GM19099 (cell line): ENCODE measurements around the gene MRPS31.

Experiments
- POLR2A ChIP-seq: IDR thresholded peaks from 3 replicates; pipeline ENCODE4 v1.6.1; 2011; ENCODE audit warnings: low read depth; ENCODE audit not compliant: insufficient read length; ENCODE audit errors: extremely low read depth

MRPS31 gene

GRCh38 chr13:40728595-40728994 lies 42.4 kb downstream of the MRPS31 start:
- no peak for TF ChIP-seq POLR2A

DNA sequence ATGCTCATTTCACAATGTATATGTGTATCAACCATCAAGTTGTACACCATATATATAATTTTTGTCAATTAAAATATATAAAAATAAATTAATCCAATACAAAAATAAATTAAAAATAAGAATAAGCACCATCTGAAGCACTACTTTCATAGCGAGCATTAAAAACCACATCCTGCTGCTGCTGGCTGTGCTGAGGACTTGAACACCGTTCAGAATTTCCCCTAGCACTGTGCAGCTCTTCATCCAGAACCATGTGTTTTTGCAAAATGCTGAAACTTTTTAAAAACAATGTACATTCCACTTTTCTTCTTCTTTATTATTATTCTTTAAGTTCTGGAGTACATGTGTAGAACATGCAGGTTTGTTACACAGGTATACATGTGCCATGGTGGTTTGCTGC lies 64.6 kb downstream of the MRPS31 start:
- TF ChIP-seq POLR2A = no peak

- TF ChIP-seq POLR2A = no peak
Observed at GRCh38 chr13:40697711-40698110, 73.3 kb downstream of the MRPS31 start.

DNA sequence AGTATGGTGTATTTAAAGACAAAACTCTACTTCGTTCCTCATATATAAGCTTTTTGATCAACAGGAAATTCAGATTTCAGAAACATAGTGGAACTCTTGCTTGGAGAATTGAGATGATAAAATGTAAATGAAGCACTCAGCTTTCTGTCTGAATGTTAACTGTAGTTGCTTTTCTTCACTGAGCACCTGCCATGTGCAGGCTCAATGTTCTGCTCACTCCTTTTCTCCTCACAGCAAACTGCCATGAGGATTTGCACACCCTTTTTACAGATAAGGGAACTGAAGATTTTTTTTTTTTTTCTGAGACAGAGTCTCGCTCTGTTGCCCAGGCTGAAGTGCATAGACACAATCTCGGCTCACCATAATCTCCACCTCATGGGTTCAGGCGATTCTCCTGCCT lies 76.6 kb downstream of the MRPS31 start:
- no peak for TF ChIP-seq POLR2A

GRCh38 chr13:40692946-40693345 lies 78.0 kb downstream of the MRPS31 start:
- TF ChIP-seq POLR2A = no peak

- TF ChIP-seq POLR2A = no peak
Observed at GRCh38 chr13:40688781-40689180, 82.2 kb downstream of the MRPS31 start.

DNA sequence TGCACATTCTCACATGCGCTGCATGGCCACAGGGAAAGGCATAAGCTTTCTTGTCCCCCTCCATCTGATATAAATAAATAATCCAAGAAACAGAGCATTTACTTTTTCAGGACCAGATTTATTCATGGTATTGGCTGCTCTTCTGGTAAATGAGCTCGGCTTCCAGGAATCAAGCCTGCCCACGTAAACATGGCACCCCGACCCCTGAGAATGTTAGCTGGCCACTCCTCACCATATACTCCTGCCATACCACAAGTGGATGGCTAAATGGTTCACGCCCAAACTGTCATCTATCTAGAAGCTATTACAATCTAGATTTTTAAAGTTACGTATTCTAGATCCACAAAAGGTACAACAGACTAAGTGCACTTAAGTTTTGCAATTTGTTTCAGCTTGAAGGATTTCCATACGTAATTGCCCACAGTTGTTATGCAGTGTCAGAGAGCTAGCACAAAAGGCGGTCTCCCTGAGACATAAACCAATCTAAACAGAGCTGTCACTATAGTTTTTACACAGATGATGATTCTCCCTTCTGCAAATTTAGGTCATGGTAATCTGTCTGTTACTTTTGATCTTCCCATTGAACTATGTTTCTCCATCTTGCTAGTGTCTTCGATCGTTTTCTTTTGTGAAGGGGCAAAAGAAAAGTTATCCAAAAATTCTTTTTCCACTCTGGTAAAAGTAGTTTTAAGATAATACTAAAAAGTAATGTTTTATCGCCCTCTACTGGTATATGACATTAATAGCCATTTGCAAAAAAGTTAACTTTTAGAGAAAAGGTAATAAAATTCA lies 88.3 kb downstream of the MRPS31 start:
- no peak for TF ChIP-seq POLR2A

GRCh38 chr13:40681341-40682146 lies 89.4 kb downstream of the MRPS31 start:
- TF ChIP-seq POLR2A = no peak

DNA sequence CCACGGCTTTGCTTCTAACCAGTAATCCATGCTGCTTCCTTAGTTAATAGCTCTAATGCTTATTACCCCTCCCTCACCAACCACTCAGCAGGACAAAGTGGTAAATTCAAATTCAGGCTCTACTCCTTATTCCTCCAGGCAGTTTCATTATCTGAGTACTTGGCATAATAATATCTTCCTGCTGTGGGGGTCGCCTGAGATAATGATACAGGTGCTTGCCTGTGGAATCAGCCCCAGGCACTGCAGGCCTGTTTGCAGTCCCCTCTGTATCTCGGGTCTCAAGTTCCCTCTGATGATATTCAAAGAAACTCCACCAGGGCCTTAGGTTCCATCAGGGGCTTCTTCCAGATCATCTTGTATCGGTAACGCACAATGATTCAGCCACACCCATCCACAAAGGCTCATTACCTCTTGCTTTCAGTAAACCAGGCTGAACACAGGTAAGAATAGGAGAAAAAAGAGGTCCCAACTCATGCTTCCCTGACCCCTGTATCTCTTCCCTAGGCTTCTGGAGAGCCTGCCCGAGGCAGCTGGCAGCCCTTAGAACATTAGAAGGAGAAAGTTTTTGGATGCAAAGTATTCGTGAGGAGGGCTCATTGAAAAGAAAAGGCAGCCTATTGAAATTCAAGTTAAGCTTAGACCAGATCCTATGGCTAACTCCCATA lies 90.2 kb downstream of the MRPS31 start:
- no peak for TF ChIP-seq POLR2A

- no peak for TF ChIP-seq POLR2A
Observed at GRCh38 chr13:40679480-40679985, 91.5 kb downstream of the MRPS31 start.
